T1000 (cell line): ENCODE results near the gene SDC1.

Source experiments
- DNase-seq: peaks from one replicate; lab custom pipeline; 2025; ENCODE audit warnings: mixed read lengths; lab: John Stamatoyannopoulos, UW

The SDC1 gene

DNA sequence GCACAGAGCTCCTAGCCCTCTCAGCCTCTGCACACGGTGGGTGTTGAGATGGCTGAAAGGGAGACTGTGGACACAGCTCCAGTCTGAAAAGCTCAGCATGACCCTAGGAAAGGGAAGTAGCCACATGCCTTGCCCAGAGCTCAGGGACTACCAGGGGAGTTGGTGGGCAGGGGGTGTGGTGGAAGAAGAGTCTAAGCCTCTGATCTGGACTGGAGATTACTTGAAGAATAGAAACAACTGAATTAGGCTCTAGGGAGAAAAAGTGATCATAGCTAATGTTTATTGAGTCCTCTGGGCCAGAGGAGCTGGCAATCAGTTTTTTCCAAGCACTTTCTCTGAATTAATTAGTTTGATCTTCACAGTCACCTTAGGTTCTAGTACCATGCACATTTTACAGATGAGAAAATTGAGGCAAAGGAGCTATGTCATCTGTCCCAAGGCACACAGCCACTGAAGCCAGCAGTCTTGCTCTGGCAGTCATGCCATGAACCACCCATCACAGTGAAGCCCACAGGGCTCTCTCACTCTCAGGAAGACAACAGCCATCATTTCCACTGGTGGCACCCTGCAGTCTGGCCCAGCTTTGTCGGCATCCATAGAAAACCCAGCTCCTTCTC, 10.3 kb downstream of the SDC1 start:
- no peak for DNase-seq

- DNase-seq: no peak
Measured at GRCh38 chr2:20213651-20214565, 11.0 kb downstream of the SDC1 start.

- no peak for DNase-seq
Measured at GRCh38 chr2:20212871-20213503, 11.9 kb downstream of the SDC1 start.

DNA sequence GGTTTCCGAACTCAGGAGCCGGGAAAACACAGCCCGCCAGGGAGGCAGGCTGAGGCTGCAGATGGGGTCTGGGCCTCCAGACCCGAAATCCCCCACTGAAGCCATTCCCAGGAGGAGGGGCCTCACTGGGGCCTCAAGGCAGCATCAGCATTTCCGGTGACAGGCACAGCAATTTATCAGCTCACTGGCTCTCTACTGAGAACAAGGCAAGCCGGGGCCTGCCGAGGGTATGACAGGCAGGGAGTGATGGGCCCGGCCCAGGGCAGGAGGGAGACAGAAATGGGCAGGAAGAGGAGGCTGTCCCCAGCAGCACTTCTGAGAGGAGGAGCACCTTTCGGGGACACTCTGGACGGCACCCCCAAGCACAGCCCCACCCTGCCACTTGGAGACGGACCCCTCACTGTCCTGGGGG, 12.5 kb downstream of the SDC1 start:
- no peak for DNase-seq

- DNase-seq: no peak
Measured at GRCh38 chr2:20211860-20212458, 13.0 kb downstream of the SDC1 start.

- DNase-seq: no peak
Measured at GRCh38 chr2:20211420-20211819, 13.5 kb downstream of the SDC1 start.

DNA sequence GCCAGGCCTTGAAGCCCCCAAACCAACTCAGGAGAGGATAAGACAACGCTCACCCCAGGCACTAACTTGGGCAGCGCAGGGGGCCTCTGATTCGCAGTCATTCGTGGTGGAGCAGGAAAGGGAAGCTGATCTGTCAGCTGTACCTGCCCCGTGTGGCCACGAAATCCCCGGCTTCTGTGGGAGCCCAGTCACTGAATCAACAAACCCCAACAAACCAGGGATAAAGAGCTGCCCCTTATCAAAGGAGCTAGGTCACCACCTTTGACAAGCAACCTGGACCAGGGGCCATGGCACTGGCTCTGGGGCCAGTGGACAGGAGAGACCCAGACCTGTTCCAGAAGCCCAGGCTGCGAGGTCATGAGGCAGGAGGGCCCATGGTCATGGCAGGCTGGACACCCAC, 14.5 kb downstream of the SDC1 start:
- no peak for DNase-seq

DNA sequence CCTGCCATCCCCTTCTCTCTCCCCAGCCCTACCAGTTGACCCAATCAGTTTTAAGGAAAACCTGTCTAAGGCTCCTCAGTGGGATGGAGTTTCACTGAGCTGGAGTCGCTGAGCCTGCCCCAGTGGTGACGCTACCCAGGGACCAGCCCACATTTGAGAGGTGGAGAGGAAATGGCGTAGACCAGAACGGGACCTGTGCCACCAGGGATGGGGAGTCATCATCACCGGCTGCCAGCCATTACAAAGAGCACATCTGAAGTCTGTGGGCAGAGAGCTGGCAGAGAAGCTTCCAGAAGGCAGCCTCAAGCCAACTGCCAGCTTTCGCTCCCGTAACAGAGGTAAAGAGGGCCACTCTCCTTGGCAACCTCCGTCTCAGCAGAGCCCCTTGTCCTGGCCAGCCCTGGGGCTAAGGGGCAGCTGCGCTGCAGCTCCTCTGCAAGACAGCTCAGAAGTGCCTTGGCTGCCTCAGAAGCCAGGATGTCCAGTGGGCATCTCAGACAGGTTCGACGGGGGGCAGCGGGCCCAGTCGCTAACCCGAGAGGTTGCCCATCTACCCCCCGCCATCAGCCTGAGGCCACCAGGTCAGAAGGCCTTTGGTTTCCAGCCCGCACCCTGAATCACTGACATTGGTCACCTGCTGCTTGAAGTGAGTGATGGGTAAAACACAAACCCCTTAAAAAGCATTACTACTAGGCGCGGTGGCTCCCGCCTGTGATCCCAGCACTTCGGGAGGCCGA, 15.4 kb downstream of the SDC1 start:
- DNase-seq: no peak

DNA sequence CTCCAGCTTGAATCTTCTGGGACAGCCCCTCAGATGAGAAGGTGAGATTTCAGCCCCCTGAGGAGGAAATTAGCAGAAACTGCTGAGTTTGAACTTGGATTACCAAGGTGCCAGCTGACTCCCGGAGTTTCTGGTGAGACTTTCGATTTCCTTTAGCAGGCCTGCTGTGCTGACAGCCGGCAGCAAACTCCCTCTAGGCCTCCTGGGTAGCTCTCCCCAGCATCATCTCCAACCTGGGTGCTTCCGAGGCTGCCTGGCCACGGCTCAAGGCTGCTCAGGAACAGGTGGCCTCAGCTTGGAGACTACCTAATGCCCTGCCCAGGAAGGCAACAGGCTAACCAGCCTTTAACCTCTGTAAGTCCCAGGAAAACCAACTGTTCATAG, 16.5 kb downstream of the SDC1 start:
- DNase-seq: no peak

- DNase-seq: no peak
Measured at GRCh38 chr2:20207051-20207450, 17.9 kb downstream of the SDC1 start.

GRCh38 chr2:20205915-20206524, 18.9 kb downstream of the SDC1 start:
- no peak for DNase-seq

DNA sequence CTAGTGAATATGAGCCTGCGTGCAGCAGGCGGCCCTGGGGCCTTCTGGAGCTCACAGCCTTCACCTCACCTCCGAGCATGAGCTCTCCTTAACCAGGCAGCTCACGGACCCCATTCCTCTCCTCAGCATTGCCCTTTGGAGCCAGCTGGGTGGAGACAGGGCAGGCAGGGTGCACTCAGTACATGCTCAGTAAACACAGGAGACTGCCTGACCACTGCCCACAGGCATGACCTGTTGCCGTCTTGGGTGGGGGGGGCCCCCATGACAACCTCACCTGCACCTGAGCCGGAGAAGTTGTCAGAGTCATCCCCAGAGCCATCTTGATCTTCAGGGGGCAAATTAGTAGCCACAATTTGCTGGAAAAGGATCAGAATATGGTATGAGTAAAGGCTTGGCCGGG, 19.9 kb downstream of the SDC1 start:
- no peak for DNase-seq

DNA sequence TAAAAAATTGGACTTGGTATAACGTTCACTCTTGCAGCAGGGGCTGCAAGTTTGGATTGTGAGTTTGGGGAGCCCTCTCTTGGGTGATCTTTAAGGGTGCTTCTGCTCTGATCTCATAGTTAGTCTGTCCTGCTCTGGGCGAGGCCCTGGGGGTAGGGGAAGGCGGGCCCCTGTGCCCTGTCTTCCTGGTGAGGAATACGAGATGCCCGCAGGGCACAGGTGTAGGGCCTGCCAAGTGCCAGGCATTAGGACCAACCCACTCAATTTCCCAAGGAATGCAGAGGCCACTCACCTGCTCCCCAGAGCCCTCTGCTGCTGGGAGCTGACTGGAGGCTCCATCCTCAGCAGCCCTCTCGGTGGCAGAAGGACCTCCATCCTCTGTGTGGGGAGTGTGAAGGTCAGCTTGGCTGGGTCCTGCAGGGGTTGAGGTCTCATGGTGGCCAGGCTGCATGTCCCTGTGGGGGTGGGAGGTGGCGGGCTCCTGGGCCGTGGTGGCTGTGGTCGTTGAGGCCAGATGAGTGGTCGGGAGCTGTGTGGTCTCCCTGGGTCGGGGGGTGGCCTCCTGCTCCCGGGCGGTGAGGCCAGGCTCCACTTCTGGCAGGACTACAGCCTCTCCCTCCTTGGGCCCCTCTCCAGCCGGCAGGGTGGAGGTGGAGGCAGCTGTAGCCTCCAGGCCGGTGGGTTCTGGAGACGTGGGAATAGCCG, 21.3 kb downstream of the SDC1 start:
- no peak for DNase-seq

DNA sequence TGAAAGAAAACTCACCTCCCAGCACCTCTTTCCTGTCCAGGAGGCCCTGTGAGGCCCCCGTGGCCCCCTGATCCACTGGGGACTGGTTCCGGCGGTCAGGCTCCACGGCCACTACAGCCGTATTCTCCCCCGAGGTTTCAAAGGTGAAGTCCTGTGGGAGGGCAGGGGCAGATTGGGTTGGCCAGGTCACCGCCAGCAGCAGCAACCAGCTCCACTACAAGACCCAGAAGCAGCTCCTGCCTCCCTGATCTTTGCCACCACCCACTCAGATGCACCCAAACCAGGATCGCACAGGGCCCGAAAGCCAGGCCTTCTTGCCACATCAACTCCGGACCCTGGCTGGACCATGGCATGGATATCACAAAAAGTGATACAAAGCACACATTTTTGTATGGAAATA, 21.9 kb downstream of the SDC1 start:
- DNase-seq: no peak

DNA sequence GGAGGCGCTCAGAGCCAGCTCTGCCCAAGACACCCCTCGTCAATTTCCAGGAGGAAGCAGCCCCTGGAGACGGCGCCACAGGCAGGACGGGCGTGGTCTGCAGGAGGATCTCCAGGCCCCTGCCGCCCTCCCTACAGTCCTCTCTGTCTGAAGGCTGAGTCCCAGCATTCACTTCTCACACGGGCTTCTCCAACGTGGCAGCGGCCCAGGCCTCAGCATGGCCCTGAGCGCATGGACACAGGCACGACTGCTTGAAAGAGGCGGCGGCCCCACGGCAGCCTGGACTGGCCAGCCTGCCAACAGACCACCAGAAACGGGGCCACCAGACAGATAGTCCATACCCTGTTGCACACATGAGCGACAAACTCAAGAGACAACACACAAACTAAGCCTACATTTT, 23.3 kb downstream of the SDC1 start:
- no peak for DNase-seq

- DNase-seq: no peak
Measured at GRCh38 chr2:20200697-20201555, 24.0 kb downstream of the SDC1 start.

- DNase-seq: no peak
Measured at GRCh38 chr2:20199633-20200270, 25.2 kb downstream of the SDC1 start.

GRCh38 chr2:20198796-20199632, 25.9 kb downstream of the SDC1 start:
- no peak for DNase-seq

DNA sequence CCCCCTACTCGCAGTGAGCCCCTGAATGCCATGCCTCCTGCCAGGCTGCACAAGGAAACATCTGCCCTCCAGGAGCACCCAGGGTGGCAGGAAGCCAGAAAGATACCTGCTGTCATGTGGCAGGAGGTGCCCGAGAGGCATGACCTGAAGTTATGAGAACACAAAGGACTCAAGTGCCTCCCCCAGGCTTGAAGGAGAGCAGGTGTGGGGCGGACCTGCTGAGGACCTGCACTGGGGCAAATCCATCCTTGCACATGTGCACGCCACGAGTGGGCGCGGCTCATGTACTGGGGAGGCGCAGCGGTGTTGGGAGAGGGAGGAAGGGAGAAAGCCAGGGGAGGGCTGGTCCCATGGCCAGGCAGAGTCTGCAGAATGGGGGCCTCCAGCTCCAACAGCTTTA, 26.9 kb downstream of the SDC1 start:
- DNase-seq: no peak
